HG03064 (cell line): ENCODE measurements around the gene CYTH2.
A peak's percentile ranks its signal among the peaks of the same experiment; 100 is the strongest.

Source experiments
- ATAC-seq: cut with Tn5 transposase; IDR thresholded peaks from one replicate; pipeline ENCODE4 v1.9.1; 2021; ENCODE audit warnings: low read depth; ENCODE audit not compliant: unreplicated experiment

The CYTH2 gene

GRCh38 chr19:48469289-48469881 lies at the start of gene CYTH2:
Gene CYTH2, plus strand, starts transcription at chr19:48469369. Its CDS starts 139 bp downstream, at chr19:48469508.
- ATAC-seq = peak; percentile 9

- ATAC-seq = no peak
These were observed 47.6 kb upstream of the CYTH2 start for GRCh38 chr19:48421548-48421947.

GRCh38 chr19:48424694-48425219 lies 44.4 kb upstream of the CYTH2 start:
- no peak for ATAC-seq

GRCh38 chr19:48428670-48429069 lies 40.5 kb upstream of the CYTH2 start:
- ATAC-seq = no peak

GRCh38 chr19:48433337-48433736 lies 35.8 kb upstream of the CYTH2 start:
- ATAC-seq = no peak

GRCh38 chr19:48436586-48436985 lies 32.6 kb upstream of the CYTH2 start:
- no peak for ATAC-seq

- no peak for ATAC-seq
These were observed 27.7 kb upstream of the CYTH2 start for GRCh38 chr19:48441360-48442050.

- ATAC-seq = no peak
These were observed 26.8 kb upstream of the CYTH2 start for GRCh38 chr19:48442116-48443035.

- ATAC-seq = no peak
These were observed 25.9 kb upstream of the CYTH2 start for GRCh38 chr19:48443256-48443655.

- no peak for ATAC-seq
These were observed 25.4 kb upstream of the CYTH2 start for GRCh38 chr19:48443731-48444128.

- no peak for ATAC-seq
These were observed 24.8 kb upstream of the CYTH2 start for GRCh38 chr19:48444129-48444935.

- ATAC-seq = no peak
These were observed 24.3 kb upstream of the CYTH2 start for GRCh38 chr19:48444936-48445200.

- ATAC-seq = peak; percentile 13
These were observed 23.9 kb upstream of the CYTH2 start for GRCh38 chr19:48445256-48445605.

GRCh38 chr19:48445606-48446481 lies 23.3 kb upstream of the CYTH2 start, which contains the start of gene GRWD1:
Gene GRWD1, plus strand, starts transcription at chr19:48445983. Its CDS starts 23 bp downstream, at chr19:48446006.
- peak; percentile 75 for ATAC-seq

GRCh38 chr19:48446579-48446978 lies 22.6 kb upstream of the CYTH2 start:
- ATAC-seq = no peak

- no peak for ATAC-seq
These were observed 20.6 kb upstream of the CYTH2 start for GRCh38 chr19:48448563-48448962.

- ATAC-seq = no peak
These were observed 18.7 kb upstream of the CYTH2 start for GRCh38 chr19:48450441-48450840.

- no peak for ATAC-seq
These were observed 18.3 kb upstream of the CYTH2 start for GRCh38 chr19:48450863-48451262.

- ATAC-seq = no peak
These were observed 17.5 kb upstream of the CYTH2 start for GRCh38 chr19:48451624-48452023.
